Measurements from ENCODE around the gene TARDBP.
"Not testable (repeated sequence)": the region's sequence is repeated elsewhere in the genome, so short reads cannot be mapped to it uniquely, and the experiment has no call there.

TARDBP gene

GRCh38 chr1:10980841-10981727 lies 31.4 kb upstream of the TARDBP start:
- H3K27ac ChIP-seq, result peak overlapping the region; percentile 65
- POLR2A ChIA-PET (ENCODE audit: low non-redundant PET), result interaction anchor here (0.5 kb wide), 1 partner anchor 75 kb away, joined by 5 read pairs; no protein-coding TSS in a partner anchor

GRCh38 chr1:10986525-10986890 lies 25.9 kb upstream of the TARDBP start:
- no peak overlapping the region for H3K27ac ChIP-seq
- no peak for DNase-seq (ENCODE audit: low spot score)
- POLR2A ChIA-PET (ENCODE audit: low non-redundant PET), result no interaction called here
- CTCF ChIA-PET, result no interaction called here
- TF ChIP-seq CTCF (conservative IDR thresholded peaks at IDR 0.05; ENCODE audit: low read depth), result no peak

More at GRCh38 chr1:10980841-10981727, 31.4 kb upstream of the TARDBP start:
- no peak for DNase-seq (ENCODE audit: low spot score)
- TF ChIP-seq CTCF (conservative IDR thresholded peaks at IDR 0.05; ENCODE audit: low read depth), result no peak
- CTCF ChIA-PET, result interaction anchor here (0.6 kb wide), 1 partner anchor 240 kb away, joined by 3 read pairs; no protein-coding TSS in a partner anchor

- no peak for TF ChIP-seq CTCF (conservative IDR thresholded peaks at IDR 0.05; ENCODE audit: low read depth)
- DNase-seq (ENCODE audit: low spot score), result no peak
- no peak overlapping the region for H3K27ac ChIP-seq
- ChIA-PET CTCF (no interaction called here), POLR2A (ENCODE audit: low non-redundant PET) (no interaction called here)
These were observed 24.5 kb upstream of the TARDBP start for GRCh38 chr1:10987840-10988417.

- DNase-seq (ENCODE audit: low spot score), result no peak
- H3K27ac ChIP-seq, result no peak overlapping the region
- POLR2A ChIA-PET (ENCODE audit: low non-redundant PET), result no interaction called here
- no peak for TF ChIP-seq CTCF (conservative IDR thresholded peaks at IDR 0.05; ENCODE audit: low read depth)
- CTCF ChIA-PET, result no interaction called here
These were observed 23.4 kb upstream of the TARDBP start for GRCh38 chr1:10989095-10989494.

GRCh38 chr1:10989920-10990516 lies 22.4 kb upstream of the TARDBP start:
- POLR2A ChIA-PET (ENCODE audit: low non-redundant PET); DNase-seq (ENCODE audit: low spot score); CTCF ChIA-PET; H3K27ac ChIP-seq: not testable (repeated sequence)

- no peak for DNase-seq (ENCODE audit: low spot score)
- POLR2A ChIA-PET (ENCODE audit: low non-redundant PET), result no interaction called here
- TF ChIP-seq CTCF (conservative IDR thresholded peaks at IDR 0.05; ENCODE audit: low read depth), result no peak
- CTCF ChIA-PET, result no interaction called here
- no peak overlapping the region for H3K27ac ChIP-seq
These were observed 21.6 kb upstream of the TARDBP start for GRCh38 chr1:10990828-10991227.

GRCh38 chr1:10992004-10992403 lies 20.4 kb upstream of the TARDBP start:
- DNase-seq (ENCODE audit: low spot score); POLR2A ChIA-PET (ENCODE audit: low non-redundant PET); H3K27ac ChIP-seq; CTCF ChIA-PET: not testable (repeated sequence)

Data from RWPE1 (cell line).